Body of pancreas (tissue), 4 donors: ENCODE data around the gene ARHGAP9.

Experiments
- POLR2A ChIP-seq, 3 donors: fragments of 450-650 bp; IDR thresholded peaks; one replicate each; pipeline ENCODE4 v1.6.1; 2016; ENCODE audit warnings: antibody characterized with exemption in 3 of 3, mild to moderate bottlenecking in 2 of 3
- TF ChIP-seq, protein P1 (sequence below), 7 experiments: fragments of 450-650 bp in 4 of 7; fragments of 200-600 bp in 3 of 7; sonication (generic) in 3 of 7; IDR thresholded peaks; one replicate each; pipeline ENCODE4 v1.5.1; 2016 to 2019; ENCODE audit warnings: antibody characterized with exemption in 7 of 7

DNA sequence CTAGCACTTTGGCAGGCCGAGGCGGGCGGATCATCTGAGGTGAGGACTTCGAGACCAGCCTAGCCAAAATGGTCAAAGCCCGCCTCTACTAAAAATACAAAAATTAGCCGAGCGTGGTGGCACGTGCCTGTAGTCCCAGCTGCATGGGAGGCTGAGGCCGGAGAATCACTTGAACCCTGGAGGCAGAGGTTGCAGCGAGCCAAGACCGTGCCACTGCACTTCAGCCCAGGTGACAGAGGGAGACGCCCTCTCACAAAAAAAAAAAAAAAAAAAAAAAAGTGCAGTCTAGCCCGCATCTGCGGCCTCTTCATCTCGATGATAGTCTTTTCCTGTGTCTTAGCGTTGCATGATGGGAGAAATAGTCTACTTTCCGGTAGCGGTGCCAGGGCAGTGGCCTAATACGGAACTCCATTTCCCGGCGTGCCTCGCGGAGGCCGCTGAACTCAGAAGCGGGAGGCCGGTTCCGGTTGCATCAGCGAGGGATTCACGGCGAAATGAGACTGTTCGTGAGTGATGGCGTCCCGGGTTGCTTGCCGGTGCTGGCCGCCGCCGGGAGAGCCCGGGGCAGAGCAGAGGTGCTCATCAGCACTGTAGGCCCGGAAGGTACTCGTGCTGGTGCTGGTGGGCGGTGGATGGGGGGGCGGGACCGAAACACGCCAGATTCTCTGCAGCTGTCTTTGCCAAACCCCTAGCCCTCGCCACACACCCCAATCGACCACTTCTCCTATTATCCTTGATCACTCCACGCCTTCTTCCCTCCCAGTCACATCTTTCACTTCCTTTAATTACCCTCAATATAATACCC, 8.1 kb upstream of the ARHGAP9 start, which contains the start of gene MARS1:
- TF ChIP-seq, protein P1, sequence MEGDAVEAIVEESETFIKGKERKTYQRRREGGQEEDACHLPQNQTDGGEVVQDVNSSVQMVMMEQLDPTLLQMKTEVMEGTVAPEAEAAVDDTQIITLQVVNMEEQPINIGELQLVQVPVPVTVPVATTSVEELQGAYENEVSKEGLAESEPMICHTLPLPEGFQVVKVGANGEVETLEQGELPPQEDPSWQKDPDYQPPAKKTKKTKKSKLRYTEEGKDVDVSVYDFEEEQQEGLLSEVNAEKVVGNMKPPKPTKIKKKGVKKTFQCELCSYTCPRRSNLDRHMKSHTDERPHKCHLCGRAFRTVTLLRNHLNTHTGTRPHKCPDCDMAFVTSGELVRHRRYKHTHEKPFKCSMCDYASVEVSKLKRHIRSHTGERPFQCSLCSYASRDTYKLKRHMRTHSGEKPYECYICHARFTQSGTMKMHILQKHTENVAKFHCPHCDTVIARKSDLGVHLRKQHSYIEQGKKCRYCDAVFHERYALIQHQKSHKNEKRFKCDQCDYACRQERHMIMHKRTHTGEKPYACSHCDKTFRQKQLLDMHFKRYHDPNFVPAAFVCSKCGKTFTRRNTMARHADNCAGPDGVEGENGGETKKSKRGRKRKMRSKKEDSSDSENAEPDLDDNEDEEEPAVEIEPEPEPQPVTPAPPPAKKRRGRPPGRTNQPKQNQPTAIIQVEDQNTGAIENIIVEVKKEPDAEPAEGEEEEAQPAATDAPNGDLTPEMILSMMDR (IDR thresholded peaks at IDR 0.05): peak in 2 of 7 experiments; percentile 16 to 37
- peak; percentile 10 to 71 (median 71) for TF ChIP-seq POLR2A (IDR thresholded peaks at IDR 0.05)
